Endothelial cell (in vitro differentiated cells): ENCODE data around the gene ZNF512B. TPM values are rescaled to one million over a fixed set of nuclear protein-coding genes. Genes with fewer than 3 reads are reported as not detected.

Source experiments
- DNase-seq: peaks from one replicate; pipeline ENCODE4 v3.0.0; 2021; ENCODE audit warnings: low spot score
- H3K27ac Mint-ChIP-seq: one replicate; pipeline ENCODE4 v1.8.0; 2021; ENCODE audit warnings: mixed read lengths, inconsistent platforms; ENCODE audit not compliant: unreplicated experiment
- H3K27me3 Mint-ChIP-seq: one replicate; pipeline ENCODE4 v1.8.0; 2021; ENCODE audit warnings: mild to moderate bottlenecking, moderate library complexity, mixed read lengths, inconsistent platforms; ENCODE audit not compliant: unreplicated experiment
- H3K36me3 Mint-ChIP-seq: one replicate; pipeline ENCODE4 v1.8.0; 2021; ENCODE audit warnings: mild to moderate bottlenecking, low read depth, mixed read lengths, inconsistent platforms; ENCODE audit not compliant: unreplicated experiment
- H3K4me1 Mint-ChIP-seq: one replicate; pipeline ENCODE4 v1.8.0; 2021; ENCODE audit warnings: mild to moderate bottlenecking, mixed read lengths, inconsistent platforms; ENCODE audit not compliant: unreplicated experiment
- H3K4me3 Mint-ChIP-seq: one replicate; pipeline ENCODE4 v1.8.0; 2021; ENCODE audit warnings: mild to moderate bottlenecking, mixed read lengths, inconsistent platforms; ENCODE audit not compliant: unreplicated experiment
- H3K9me3 Mint-ChIP-seq: one replicate; pipeline ENCODE4 v1.8.0; 2021; ENCODE audit warnings: mixed read lengths, inconsistent platforms; ENCODE audit not compliant: unreplicated experiment
- CTCF ChIP-seq: fragments of 200-600 bp; sonication (generic); IDR thresholded peaks from one replicate; pipeline ENCODE4 v1.5.0; 2021; ENCODE audit warnings: antibody characterized with exemption; ENCODE audit not compliant: unreplicated experiment
- total RNA-seq: library from RNA; stranded (reverse); fragmentation: NEBNext Ultra II Directional; extraction: Animal tissue kit (Norgen Biotek cat#: 25700); gene quantifications from one replicate; pipeline ENCODE4 v1.2.1, GENCODE V29; 2021; ENCODE audit not compliant: unreplicated experiment

ZNF512B gene
- total RNA-seq, 1 donor from 2014 or later, result 40.8 TPM

- Mint-ChIP-seq H3K27ac (no peak overlapping the region), H3K36me3 (peaks cover 3% of the 10 kb centered on the region), H3K4me3 (no peak overlapping the region), H3K4me1 (peaks cover 8% of the 10 kb centered on the region), H3K27me3 (peaks cover 11% of the 10 kb centered on the region), H3K9me3 (no peaks in the 10 kb centered on the region)
- TF ChIP-seq CTCF, result no peak
- DNase-seq, result no peak
Measured at GRCh38 chr20:63957690-63958441, 11.9 kb downstream of the ZNF512B start.

GRCh38 chr20:63957004-63957689 is 12.6 kb downstream of the ZNF512B start:
- peaks cover 11% of the 10 kb centered on the region for H3K4me1 Mint-ChIP-seq
- H3K27me3 Mint-ChIP-seq, result peaks cover 14% of the 10 kb centered on the region
- H3K36me3 Mint-ChIP-seq, result no peaks in the 10 kb centered on the region
- DNase-seq, result peak; percentile 53
- no peak for TF ChIP-seq CTCF
- peak overlapping the region; percentile 47 for H3K4me3 Mint-ChIP-seq
- H3K9me3 Mint-ChIP-seq, result no peaks in the 10 kb centered on the region
- no peak overlapping the region for H3K27ac Mint-ChIP-seq

- Mint-ChIP-seq H3K4me3 (peak overlapping the region; percentile 88), H3K36me3 (no peaks in the 10 kb centered on the region), H3K4me1 (peaks cover 11% of the 10 kb centered on the region), H3K27me3 (peaks cover 14% of the 10 kb centered on the region), H3K27ac (no peak overlapping the region), H3K9me3 (no peaks in the 10 kb centered on the region)
- no peak for TF ChIP-seq CTCF
- DNase-seq, result no peak
Measured at GRCh38 chr20:63956664-63957003, 13.1 kb downstream of the ZNF512B start.

GRCh38 chr20:63955827-63956663 is 13.7 kb downstream of the ZNF512B start, which contains the start of gene UCKL1:
UCKL1 (minus strand) TSS chr20:63956416; CDS start chr20:63956372, 44 bp downstream.
- TF ChIP-seq CTCF, result no peak
- Mint-ChIP-seq H3K36me3 (no peaks in the 10 kb centered on the region), H3K4me3 (peak within 1 kb of the TSS; percentile 88), H3K9me3 (no peaks in the 10 kb centered on the region), H3K27ac (no peak within 1 kb of the TSS), H3K4me1 (peaks cover 11% of the 10 kb centered on the region), H3K27me3 (peaks cover 14% of the 10 kb centered on the region)
- DNase-seq, result peak; percentile 87
